ENCODE results near the gene ATRN. TPM values are rescaled to one million over a fixed set of nuclear protein-coding genes. Genes with fewer than 3 reads are reported as not detected.

The ATRN gene
- total and polyA plus RNA-seq, 4 donors, result 8.4 to 104 (median 46.0) TPM

DNA sequence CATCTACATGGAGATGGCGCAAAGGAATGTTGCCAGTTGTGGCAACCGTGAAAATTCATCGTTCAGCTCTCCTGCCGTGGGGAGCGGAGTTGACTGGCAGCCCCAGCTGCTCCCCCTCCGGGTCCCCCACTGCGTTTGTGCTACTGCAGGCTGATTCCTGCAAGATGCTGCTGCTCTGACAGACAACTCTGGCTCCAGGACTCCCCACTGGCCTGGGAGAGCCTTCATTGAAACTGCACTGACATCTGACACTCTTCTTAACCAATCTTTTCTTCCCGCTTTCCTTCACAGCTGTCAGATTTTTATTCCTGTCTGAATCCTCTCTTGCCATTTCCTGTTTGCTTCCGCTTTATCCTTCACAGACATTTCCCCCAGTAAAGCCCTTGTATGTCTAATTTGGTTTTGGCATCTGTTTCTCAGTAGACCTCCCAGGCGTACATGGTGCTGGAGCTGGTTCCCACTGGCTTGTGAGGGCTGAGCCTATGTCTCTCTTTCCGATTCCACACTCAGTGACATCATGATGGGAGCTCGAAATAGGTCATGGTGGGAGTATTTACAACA lies 9.5 kb upstream of the ATRN start:
- H3K27me3 ChIP-seq (ENCODE audit: control insufficient read depth in 4 of 4, insufficient read depth in 4 of 4, low read length in 3 of 4), result no peaks in the 10 kb centered on the region
- H3K36me3 ChIP-seq (ENCODE audit: control insufficient read depth in 4 of 4, insufficient read depth in 3 of 4, low read depth in 1 of 4, low read length in 3 of 4), result no peaks in the 10 kb centered on the region
- DNase-seq (ENCODE audit: low spot score), result no peak
- H3K9ac ChIP-seq (ENCODE audit: low read depth in 1 of 2, low read length in 2 of 2), result no peak overlapping the region
- no peak overlapping the region for H3K27ac ChIP-seq (ENCODE audit: low read depth in 1 of 2, low read length in 2 of 2)
- TF ChIP-seq NR2F2 (IDR thresholded peaks at IDR 0.05) (no peak), HNF4G (IDR thresholded peaks at IDR 0.05) (no peak), YY1 (IDR thresholded peaks at IDR 0.05) (no peak), RXRA (IDR thresholded peaks at IDR 0.05) (no peak), JUND (IDR thresholded peaks at IDR 0.05) (no peak), TAF1 (conservative IDR thresholded peaks at IDR 0.05) (no peak)
- WGBS, result 75% methylated on average over 12 of the region's 12 CpGs
- no peaks in the 10 kb centered on the region for H3K9me3 ChIP-seq (ENCODE audit: control insufficient read depth in 4 of 4, low read length in 3 of 4)
- no peak overlapping the region for H3K4me3 ChIP-seq (ENCODE audit: low read depth in 1 of 3, low read length in 3 of 3)
- no peaks in the 10 kb centered on the region for H3K4me1 ChIP-seq (ENCODE audit: control insufficient read depth in 4 of 4, insufficient read depth in 4 of 4, low read length in 3 of 4)

GRCh38 chr20:3461911-3462677 lies 8.7 kb upstream of the ATRN start:
- Histone ChIP-seq H3K36me3 (ENCODE audit: control insufficient read depth in 4 of 4, insufficient read depth in 3 of 4, low read depth in 1 of 4, low read length in 3 of 4) (no peaks in the 10 kb centered on the region), H3K9me3 (ENCODE audit: control insufficient read depth in 4 of 4, low read length in 3 of 4) (no peaks in the 10 kb centered on the region), H3K4me1 (ENCODE audit: control insufficient read depth in 4 of 4, insufficient read depth in 4 of 4, low read length in 3 of 4) (no peaks in the 10 kb centered on the region), H3K27ac (ENCODE audit: low read depth in 1 of 2, low read length in 2 of 2) (no peak overlapping the region), H3K9ac (ENCODE audit: low read depth in 1 of 2, low read length in 2 of 2) (no peak overlapping the region), H3K27me3 (ENCODE audit: control insufficient read depth in 4 of 4, insufficient read depth in 4 of 4, low read length in 3 of 4) (no peaks in the 10 kb centered on the region), H3K4me3 (ENCODE audit: low read depth in 1 of 3, low read length in 3 of 3) (no peak overlapping the region)
- no peak for DNase-seq (ENCODE audit: low spot score)
- WGBS, result 94% methylated on average over 11 of the region's 11 CpGs
- TF ChIP-seq TAF1 (conservative IDR thresholded peaks at IDR 0.05) (no peak), NR2F2 (IDR thresholded peaks at IDR 0.05) (no peak), HNF4A (conservative IDR thresholded peaks at IDR 0.05) (no peak), RAD21 (IDR thresholded peaks at IDR 0.05) (no peak)

- H3K4me3 ChIP-seq (ENCODE audit: low read depth in 1 of 3, low read length in 3 of 3), result no peak overlapping the region
- H3K36me3 ChIP-seq (ENCODE audit: control insufficient read depth in 4 of 4, insufficient read depth in 3 of 4, low read depth in 1 of 4, low read length in 3 of 4), result no peaks in the 10 kb centered on the region
- no peaks in the 10 kb centered on the region for H3K9me3 ChIP-seq (ENCODE audit: control insufficient read depth in 4 of 4, low read length in 3 of 4)
- no peak for DNase-seq (ENCODE audit: low spot score)
- WGBS, result 90% methylated on average over 4 of the region's 4 CpGs
- TF ChIP-seq HNF4G (IDR thresholded peaks at IDR 0.05) (no peak), EGR1 (IDR thresholded peaks at IDR 0.05; ENCODE audit: low read depth in 2 of 2) (no peak), HNF4A (conservative IDR thresholded peaks at IDR 0.05) (no peak), JUND (IDR thresholded peaks at IDR 0.05) (no peak)
- TF ChIP-seq, protein P1, sequence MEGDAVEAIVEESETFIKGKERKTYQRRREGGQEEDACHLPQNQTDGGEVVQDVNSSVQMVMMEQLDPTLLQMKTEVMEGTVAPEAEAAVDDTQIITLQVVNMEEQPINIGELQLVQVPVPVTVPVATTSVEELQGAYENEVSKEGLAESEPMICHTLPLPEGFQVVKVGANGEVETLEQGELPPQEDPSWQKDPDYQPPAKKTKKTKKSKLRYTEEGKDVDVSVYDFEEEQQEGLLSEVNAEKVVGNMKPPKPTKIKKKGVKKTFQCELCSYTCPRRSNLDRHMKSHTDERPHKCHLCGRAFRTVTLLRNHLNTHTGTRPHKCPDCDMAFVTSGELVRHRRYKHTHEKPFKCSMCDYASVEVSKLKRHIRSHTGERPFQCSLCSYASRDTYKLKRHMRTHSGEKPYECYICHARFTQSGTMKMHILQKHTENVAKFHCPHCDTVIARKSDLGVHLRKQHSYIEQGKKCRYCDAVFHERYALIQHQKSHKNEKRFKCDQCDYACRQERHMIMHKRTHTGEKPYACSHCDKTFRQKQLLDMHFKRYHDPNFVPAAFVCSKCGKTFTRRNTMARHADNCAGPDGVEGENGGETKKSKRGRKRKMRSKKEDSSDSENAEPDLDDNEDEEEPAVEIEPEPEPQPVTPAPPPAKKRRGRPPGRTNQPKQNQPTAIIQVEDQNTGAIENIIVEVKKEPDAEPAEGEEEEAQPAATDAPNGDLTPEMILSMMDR (IDR thresholded peaks at IDR 0.05; ENCODE audit: low read depth, low read length, missing input control), result no peak
- TF ChIP-seq, protein P2, sequence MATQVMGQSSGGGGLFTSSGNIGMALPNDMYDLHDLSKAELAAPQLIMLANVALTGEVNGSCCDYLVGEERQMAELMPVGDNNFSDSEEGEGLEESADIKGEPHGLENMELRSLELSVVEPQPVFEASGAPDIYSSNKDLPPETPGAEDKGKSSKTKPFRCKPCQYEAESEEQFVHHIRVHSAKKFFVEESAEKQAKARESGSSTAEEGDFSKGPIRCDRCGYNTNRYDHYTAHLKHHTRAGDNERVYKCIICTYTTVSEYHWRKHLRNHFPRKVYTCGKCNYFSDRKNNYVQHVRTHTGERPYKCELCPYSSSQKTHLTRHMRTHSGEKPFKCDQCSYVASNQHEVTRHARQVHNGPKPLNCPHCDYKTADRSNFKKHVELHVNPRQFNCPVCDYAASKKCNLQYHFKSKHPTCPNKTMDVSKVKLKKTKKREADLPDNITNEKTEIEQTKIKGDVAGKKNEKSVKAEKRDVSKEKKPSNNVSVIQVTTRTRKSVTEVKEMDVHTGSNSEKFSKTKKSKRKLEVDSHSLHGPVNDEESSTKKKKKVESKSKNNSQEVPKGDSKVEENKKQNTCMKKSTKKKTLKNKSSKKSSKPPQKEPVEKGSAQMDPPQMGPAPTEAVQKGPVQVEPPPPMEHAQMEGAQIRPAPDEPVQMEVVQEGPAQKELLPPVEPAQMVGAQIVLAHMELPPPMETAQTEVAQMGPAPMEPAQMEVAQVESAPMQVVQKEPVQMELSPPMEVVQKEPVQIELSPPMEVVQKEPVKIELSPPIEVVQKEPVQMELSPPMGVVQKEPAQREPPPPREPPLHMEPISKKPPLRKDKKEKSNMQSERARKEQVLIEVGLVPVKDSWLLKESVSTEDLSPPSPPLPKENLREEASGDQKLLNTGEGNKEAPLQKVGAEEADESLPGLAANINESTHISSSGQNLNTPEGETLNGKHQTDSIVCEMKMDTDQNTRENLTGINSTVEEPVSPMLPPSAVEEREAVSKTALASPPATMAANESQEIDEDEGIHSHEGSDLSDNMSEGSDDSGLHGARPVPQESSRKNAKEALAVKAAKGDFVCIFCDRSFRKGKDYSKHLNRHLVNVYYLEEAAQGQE (IDR thresholded peaks at IDR 0.05), result no peak
- H3K27ac ChIP-seq (ENCODE audit: low read depth in 1 of 2, low read length in 2 of 2), result no peak overlapping the region
- H3K27me3 ChIP-seq (ENCODE audit: control insufficient read depth in 4 of 4, insufficient read depth in 4 of 4, low read length in 3 of 4), result no peaks in the 10 kb centered on the region
- H3K4me1 ChIP-seq (ENCODE audit: control insufficient read depth in 4 of 4, insufficient read depth in 4 of 4, low read length in 3 of 4), result no peaks in the 10 kb centered on the region
- H3K9ac ChIP-seq (ENCODE audit: low read depth in 1 of 2, low read length in 2 of 2), result no peak overlapping the region
These were observed 6.7 kb upstream of the ATRN start for GRCh38 chr20:3464166-3464565.

All from liver (tissue), 9 donors.